Measurements from ENCODE around the gene TGM6.

Gene TGM6

GRCh38 chr20:2380601-2381000, at the start of gene TGM6:
Gene TGM6, plus strand, starts transcription at chr20:2380901. Its CDS starts 68 bp downstream, at chr20:2380969.
- DNase-seq, result no peak

- DNase-seq, result no peak
Measured at GRCh38 chr20:2331106-2331505, 49.6 kb upstream of the TGM6 start.

GRCh38 chr20:2331901-2332565, 48.7 kb upstream of the TGM6 start:
- no peak for DNase-seq

- DNase-seq, result no peak
Measured at GRCh38 chr20:2332711-2333110, 48.0 kb upstream of the TGM6 start.

- DNase-seq, result no peak
Measured at GRCh38 chr20:2333821-2334220, 46.9 kb upstream of the TGM6 start.

- DNase-seq, result no peak
Measured at GRCh38 chr20:2335096-2335870, 45.4 kb upstream of the TGM6 start.

- DNase-seq, result no peak
Measured at GRCh38 chr20:2336471-2336870, 44.2 kb upstream of the TGM6 start.

GRCh38 chr20:2337142-2337541, 43.6 kb upstream of the TGM6 start:
- no peak for DNase-seq

- no peak for DNase-seq
Measured at GRCh38 chr20:2338411-2339066, 42.2 kb upstream of the TGM6 start.

GRCh38 chr20:2340136-2340535, 40.6 kb upstream of the TGM6 start:
- DNase-seq, result no peak

GRCh38 chr20:2340823-2341222, 39.9 kb upstream of the TGM6 start:
- DNase-seq, result no peak

- DNase-seq, result no peak
Measured at GRCh38 chr20:2341336-2341735, 39.4 kb upstream of the TGM6 start.

GRCh38 chr20:2342243-2342642, 38.5 kb upstream of the TGM6 start:
- no peak for DNase-seq

- DNase-seq, result no peak
Measured at GRCh38 chr20:2346188-2346587, 34.5 kb upstream of the TGM6 start.

GRCh38 chr20:2348336-2348735, 32.4 kb upstream of the TGM6 start:
- DNase-seq, result no peak

- DNase-seq, result no peak
Measured at GRCh38 chr20:2349801-2350200, 30.9 kb upstream of the TGM6 start.

GRCh38 chr20:2350606-2351005, 30.1 kb upstream of the TGM6 start:
- no peak for DNase-seq

GRCh38 chr20:2353231-2353630, 27.5 kb upstream of the TGM6 start:
- DNase-seq, result no peak

- DNase-seq, result no peak
Measured at GRCh38 chr20:2357114-2357513, 23.6 kb upstream of the TGM6 start.

GRCh38 chr20:2358006-2358405, 22.7 kb upstream of the TGM6 start:
- DNase-seq, result no peak

- DNase-seq, result no peak
Measured at GRCh38 chr20:2361035-2361593, 19.6 kb upstream of the TGM6 start.

GRCh38 chr20:2363187-2363586, 17.5 kb upstream of the TGM6 start:
- DNase-seq, result no peak

GRCh38 chr20:2363587-2363986, 17.1 kb upstream of the TGM6 start:
- DNase-seq, result no peak

- no peak for DNase-seq
Measured at GRCh38 chr20:2364044-2364443, 16.7 kb upstream of the TGM6 start.
